HUES6 (cell line): Measurements from ENCODE around the gene RAB27B.
"Not testable (repeated sequence)": the region's sequence is repeated elsewhere in the genome, so short reads cannot be mapped to it uniquely, and the experiment has no call there.

Experiments used
- H3K27ac ChIP-seq: 2 replicates; pipeline ENCODE4 v1.7.0; 2013; ENCODE audit warnings: low read depth, mild to moderate bottlenecking, low read length, inconsistent platforms
- H3K27me3 ChIP-seq: 2 replicates; pipeline ENCODE4 v1.6.1; 2013; ENCODE audit warnings: low read length; ENCODE audit not compliant: control insufficient read depth, insufficient read depth
- H3K36me3 ChIP-seq: 2 replicates; pipeline ENCODE4 v1.6.1; 2013; ENCODE audit warnings: low read length; ENCODE audit not compliant: control insufficient read depth, insufficient read depth
- H3K4me1 ChIP-seq: 2 replicates; pipeline ENCODE4 v1.6.1; 2013; ENCODE audit warnings: low read length; ENCODE audit not compliant: control insufficient read depth, insufficient read depth
- H3K4me3 ChIP-seq: 2 replicates; pipeline ENCODE4 v1.5.1; 2013; ENCODE audit warnings: low read depth, low read length
- H3K9ac ChIP-seq: one replicate; pipeline ENCODE4 v1.6.1; 2013; ENCODE audit warnings: mild to moderate bottlenecking, low read length
- H3K9me3 ChIP-seq: 2 replicates; pipeline ENCODE4 v1.6.1; 2013; ENCODE audit warnings: low read depth, low read length; ENCODE audit not compliant: control insufficient read depth, insufficient read depth

RAB27B gene

GRCh38 chr18:54845787-54846186 lies 17.5 kb downstream of the RAB27B start:
- Histone ChIP-seq H3K4me3 (no peak overlapping the region), H3K9me3 (no peaks in the 10 kb centered on the region), H3K4me1 (0 out of 2 replicates have a peak, but pooled peaks cover 4% of the 10 kb centered on the region), H3K27me3 (no peaks in the 10 kb centered on the region), H3K36me3 (no peaks in the 10 kb centered on the region), H3K27ac (no peak overlapping the region), H3K9ac (no peak overlapping the region)

- 0 out of 2 replicates have a peak, but pooled peaks cover 4% of the 10 kb centered on the region for H3K4me1 ChIP-seq
- no peak overlapping the region for H3K9ac ChIP-seq
- H3K36me3 ChIP-seq: no peaks in the 10 kb centered on the region
- H3K9me3 ChIP-seq: no peaks in the 10 kb centered on the region
- no peak overlapping the region for H3K27ac ChIP-seq
- no peaks in the 10 kb centered on the region for H3K27me3 ChIP-seq
- H3K4me3 ChIP-seq: no peak overlapping the region
These were observed 19.8 kb downstream of the RAB27B start for GRCh38 chr18:54848121-54848520.

- no peaks in the 10 kb centered on the region for H3K27me3 ChIP-seq
These were observed 21.4 kb downstream of the RAB27B start for GRCh38 chr18:54849683-54850082.

GRCh38 chr18:54850598-54850997 lies 22.3 kb downstream of the RAB27B start:
- Histone ChIP-seq H3K36me3 (no peaks in the 10 kb centered on the region), H3K4me1 (no peaks in the 10 kb centered on the region), H3K27ac (no peak overlapping the region), H3K9me3 (0 out of 2 replicates have a peak, but pooled peaks cover 3% of the 10 kb centered on the region), H3K27me3 (no peaks in the 10 kb centered on the region), H3K4me3 (no peak overlapping the region), H3K9ac (no peak overlapping the region)

More at GRCh38 chr18:54849683-54850082, 21.4 kb downstream of the RAB27B start:
- Histone ChIP-seq H3K9ac (no peak overlapping the region), H3K9me3 (no peaks in the 10 kb centered on the region), H3K4me3 (no peak overlapping the region), H3K36me3 (no peaks in the 10 kb centered on the region), H3K27ac (no peak overlapping the region), H3K4me1 (0 out of 2 replicates have a peak, but pooled peaks cover 4% of the 10 kb centered on the region)

GRCh38 chr18:54852780-54853675 lies 24.8 kb downstream of the RAB27B start:
- 0 out of 2 replicates have a peak, but pooled peaks cover 3% of the 10 kb centered on the region for H3K9me3 ChIP-seq
- no peak overlapping the region for H3K9ac ChIP-seq
- no peak overlapping the region for H3K27ac ChIP-seq
- H3K36me3 ChIP-seq: no peaks in the 10 kb centered on the region
- H3K27me3 ChIP-seq: no peaks in the 10 kb centered on the region
- no peak overlapping the region for H3K4me3 ChIP-seq
- H3K4me1 ChIP-seq: no peaks in the 10 kb centered on the region

GRCh38 chr18:54855050-54855449 lies 26.8 kb downstream of the RAB27B start:
- H3K9me3 ChIP-seq, H3K4me3 ChIP-seq, H3K9ac ChIP-seq, H3K27ac ChIP-seq, H3K27me3 ChIP-seq, H3K4me1 ChIP-seq, H3K36me3 ChIP-seq: not testable (repeated sequence)

GRCh38 chr18:54856105-54856646 lies 27.9 kb downstream of the RAB27B start:
- Histone ChIP-seq H3K4me1 (peaks cover 7% of the 10 kb centered on the region), H3K27me3 (no peaks in the 10 kb centered on the region), H3K9ac (no peak overlapping the region)

GRCh38 chr18:54857499-54857898 lies 29.2 kb downstream of the RAB27B start:
- Histone ChIP-seq H3K4me3 (no peak overlapping the region), H3K9me3 (0 out of 2 replicates have a peak, but pooled peaks cover 3% of the 10 kb centered on the region), H3K9ac (no peak overlapping the region), H3K4me1 (peaks cover 7% of the 10 kb centered on the region), H3K27me3 (no peaks in the 10 kb centered on the region), H3K27ac (no peak overlapping the region), H3K36me3 (no peaks in the 10 kb centered on the region)

More at GRCh38 chr18:54856105-54856646, 27.9 kb downstream of the RAB27B start:
- Histone ChIP-seq H3K9me3 (0 out of 2 replicates have a peak, but pooled peaks cover 3% of the 10 kb centered on the region), H3K27ac (no peak overlapping the region), H3K4me3 (no peak overlapping the region), H3K36me3 (no peaks in the 10 kb centered on the region)

- Histone ChIP-seq H3K4me3 (no peak overlapping the region), H3K9ac (no peak overlapping the region), H3K27ac (no peak overlapping the region), H3K9me3 (0 out of 2 replicates have a peak, but pooled peaks cover 3% of the 10 kb centered on the region), H3K27me3 (no peaks in the 10 kb centered on the region), H3K4me1 (peaks cover 7% of the 10 kb centered on the region), H3K36me3 (no peaks in the 10 kb centered on the region)
These were observed 31.6 kb downstream of the RAB27B start for GRCh38 chr18:54859667-54860421.

- no peak overlapping the region for H3K27ac ChIP-seq
- peaks cover 7% of the 10 kb centered on the region for H3K4me1 ChIP-seq
- no peaks in the 10 kb centered on the region for H3K9me3 ChIP-seq
- H3K9ac ChIP-seq: no peak overlapping the region
- no peak overlapping the region for H3K4me3 ChIP-seq
- H3K36me3 ChIP-seq: no peaks in the 10 kb centered on the region
- H3K27me3 ChIP-seq: no peaks in the 10 kb centered on the region
These were observed 32.7 kb downstream of the RAB27B start for GRCh38 chr18:54860941-54861340.
